DND-41 (cell line): ENCODE measurements around the gene ISCU.

Experiments
- ATAC-seq: fragments of 200-7000 bp; cut with Tn5 transposase; 3 replicates; pipeline ENCODE4 v1.9.1; 2021; ENCODE audit warnings: low read depth; ENCODE audit not compliant: insufficient read depth
- DNase-seq: peaks from one replicate; pipeline ENCODE4 v3.0.0-alpha.2; 2020
- H2AFZ ChIP-seq: 2 replicates; pipeline ENCODE4 v1.6.0; 2012; ENCODE audit warnings: low read depth, low read length
- H3K27ac ChIP-seq: 2 replicates; pipeline ENCODE4 v1.5.1; 2012; ENCODE audit warnings: low read length, inconsistent platforms
- H3K27me3 ChIP-seq: fragments of 200-600 bp; sonication (generic); 2 replicates; pipeline ENCODE4 v1.6.0; 2012; ENCODE audit warnings: low read length, mild to moderate bottlenecking, inconsistent platforms; ENCODE audit not compliant: insufficient read depth, poor library complexity
- H3K36me3 ChIP-seq: 2 replicates; pipeline ENCODE4 v1.5.1; 2012; ENCODE audit warnings: low read length, inconsistent platforms; ENCODE audit not compliant: insufficient read depth
- H3K4me1 ChIP-seq: 2 replicates; pipeline ENCODE4 v1.5.1; 2012; ENCODE audit warnings: mild to moderate bottlenecking, low read length; ENCODE audit not compliant: insufficient read depth
- H3K4me2 ChIP-seq: 2 replicates; pipeline ENCODE4 v1.6.0; 2012; ENCODE audit warnings: mild to moderate bottlenecking, moderate library complexity, low read length, inconsistent platforms; ENCODE audit not compliant: insufficient read depth
- H3K4me3 ChIP-seq, 2 experiments: fragments of 200-600 bp in 1 of 2; shearing (Covaris generic) in 1 of 2; 2 replicates each; pipeline ENCODE4 v1.5.1; 2012 to 2016; ENCODE audit warnings: inconsistent platforms in 2 of 2, low read length in 2 of 2, mild to moderate bottlenecking in 2 of 2, low read depth in 1 of 2, moderate library complexity in 1 of 2
- H3K79me2 ChIP-seq: 2 replicates; pipeline ENCODE4 v1.6.0; 2012; ENCODE audit warnings: low read length, inconsistent platforms; ENCODE audit not compliant: insufficient read depth
- H3K9ac ChIP-seq: 2 replicates; pipeline ENCODE4 v1.6.0; 2012; ENCODE audit warnings: low read depth, mild to moderate bottlenecking, inconsistent platforms, low read length, moderate library complexity
- H3K9me3 ChIP-seq: 2 replicates; pipeline ENCODE4 v1.5.1; 2012; ENCODE audit warnings: low read length, moderate library complexity, mild to moderate bottlenecking, inconsistent platforms; ENCODE audit not compliant: insufficient read depth, severe bottlenecking
- H4K20me1 ChIP-seq: 2 replicates; pipeline ENCODE4 v1.6.0; 2012; ENCODE audit warnings: low read length; ENCODE audit not compliant: insufficient read depth
- EZH2 ChIP-seq: IDR thresholded peaks from 3 replicates; pipeline ENCODE4 v1.6.1; 2012; ENCODE audit warnings: borderline replicate concordance, low read depth, mild to moderate bottlenecking, moderate library complexity, low read length, inconsistent platforms; ENCODE audit not compliant: severe bottlenecking
- TF ChIP-seq, protein P1 (sequence below): IDR thresholded peaks from 2 replicates; pipeline ENCODE4 v1.5.1; 2012; ENCODE audit warnings: borderline replicate concordance, low read length, moderate library complexity, mild to moderate bottlenecking; ENCODE audit not compliant: poor library complexity, severe bottlenecking; ENCODE audit errors: extremely low read depth

Gene ISCU

GRCh38 chr12:108594323-108594903, 32.0 kb downstream of the ISCU start:
- no peak overlapping the region for H3K4me3 ChIP-seq
- H3K27me3 ChIP-seq: no peaks in the 10 kb centered on the region
- no peak for DNase-seq
- no peak overlapping the region for H3K27ac ChIP-seq
- H3K9ac ChIP-seq: no peak overlapping the region
- no peaks in the 10 kb centered on the region for H3K4me1 ChIP-seq
- no peak overlapping the region for H3K4me2 ChIP-seq
- TF ChIP-seq, protein P1, sequence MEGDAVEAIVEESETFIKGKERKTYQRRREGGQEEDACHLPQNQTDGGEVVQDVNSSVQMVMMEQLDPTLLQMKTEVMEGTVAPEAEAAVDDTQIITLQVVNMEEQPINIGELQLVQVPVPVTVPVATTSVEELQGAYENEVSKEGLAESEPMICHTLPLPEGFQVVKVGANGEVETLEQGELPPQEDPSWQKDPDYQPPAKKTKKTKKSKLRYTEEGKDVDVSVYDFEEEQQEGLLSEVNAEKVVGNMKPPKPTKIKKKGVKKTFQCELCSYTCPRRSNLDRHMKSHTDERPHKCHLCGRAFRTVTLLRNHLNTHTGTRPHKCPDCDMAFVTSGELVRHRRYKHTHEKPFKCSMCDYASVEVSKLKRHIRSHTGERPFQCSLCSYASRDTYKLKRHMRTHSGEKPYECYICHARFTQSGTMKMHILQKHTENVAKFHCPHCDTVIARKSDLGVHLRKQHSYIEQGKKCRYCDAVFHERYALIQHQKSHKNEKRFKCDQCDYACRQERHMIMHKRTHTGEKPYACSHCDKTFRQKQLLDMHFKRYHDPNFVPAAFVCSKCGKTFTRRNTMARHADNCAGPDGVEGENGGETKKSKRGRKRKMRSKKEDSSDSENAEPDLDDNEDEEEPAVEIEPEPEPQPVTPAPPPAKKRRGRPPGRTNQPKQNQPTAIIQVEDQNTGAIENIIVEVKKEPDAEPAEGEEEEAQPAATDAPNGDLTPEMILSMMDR: no peak
- no peak for TF ChIP-seq EZH2
- no peaks in the 10 kb centered on the region for H3K9me3 ChIP-seq
- no peak for ATAC-seq
- H2AFZ ChIP-seq: no peak overlapping the region
- no peaks in the 10 kb centered on the region for H4K20me1 ChIP-seq
- H3K79me2 ChIP-seq: no peaks in the 10 kb centered on the region
- H3K36me3 ChIP-seq: no peaks in the 10 kb centered on the region

DNA sequence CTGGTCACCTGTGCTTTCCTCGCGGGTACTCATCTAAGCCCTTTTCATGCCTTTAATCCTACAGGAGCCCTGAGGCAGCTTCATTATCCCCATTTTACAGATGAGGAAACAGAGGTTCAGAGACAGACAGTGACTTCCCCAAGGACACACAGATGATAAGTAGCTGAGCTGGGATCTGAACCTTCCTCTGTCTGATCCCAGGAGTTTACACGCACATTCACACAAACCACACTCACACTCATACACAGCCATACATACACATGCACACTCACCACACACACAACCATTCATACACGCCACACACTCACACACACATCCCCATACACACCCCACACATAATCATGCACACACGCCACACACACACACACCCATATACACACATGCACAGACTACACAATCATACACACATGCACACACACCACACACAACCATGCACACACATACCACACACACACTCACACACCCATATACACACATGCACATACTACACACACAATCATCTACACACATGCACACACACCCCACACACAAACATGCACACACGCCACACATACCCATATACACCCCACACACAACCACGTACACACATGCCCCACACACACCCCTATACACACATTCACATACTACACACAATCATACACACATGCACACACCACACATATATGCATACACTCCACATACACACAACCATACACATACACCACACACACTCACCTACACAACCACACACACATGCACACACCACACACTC, 32.7 kb downstream of the ISCU start:
- DNase-seq: no peak
- Histone ChIP-seq H2AFZ (no peak overlapping the region), H3K4me1 (no peaks in the 10 kb centered on the region), H3K79me2 (no peaks in the 10 kb centered on the region), H3K4me2 (no peak overlapping the region), H3K27me3 (no peaks in the 10 kb centered on the region), H3K36me3 (no peaks in the 10 kb centered on the region), H3K9me3 (no peaks in the 10 kb centered on the region), H3K27ac (no peak overlapping the region), H3K9ac (no peak overlapping the region), H4K20me1 (no peaks in the 10 kb centered on the region), H3K4me3 (no peak overlapping the region)
- TF ChIP-seq EZH2: no peak
- TF ChIP-seq, protein P1: no peak
- ATAC-seq: no peak

DNA sequence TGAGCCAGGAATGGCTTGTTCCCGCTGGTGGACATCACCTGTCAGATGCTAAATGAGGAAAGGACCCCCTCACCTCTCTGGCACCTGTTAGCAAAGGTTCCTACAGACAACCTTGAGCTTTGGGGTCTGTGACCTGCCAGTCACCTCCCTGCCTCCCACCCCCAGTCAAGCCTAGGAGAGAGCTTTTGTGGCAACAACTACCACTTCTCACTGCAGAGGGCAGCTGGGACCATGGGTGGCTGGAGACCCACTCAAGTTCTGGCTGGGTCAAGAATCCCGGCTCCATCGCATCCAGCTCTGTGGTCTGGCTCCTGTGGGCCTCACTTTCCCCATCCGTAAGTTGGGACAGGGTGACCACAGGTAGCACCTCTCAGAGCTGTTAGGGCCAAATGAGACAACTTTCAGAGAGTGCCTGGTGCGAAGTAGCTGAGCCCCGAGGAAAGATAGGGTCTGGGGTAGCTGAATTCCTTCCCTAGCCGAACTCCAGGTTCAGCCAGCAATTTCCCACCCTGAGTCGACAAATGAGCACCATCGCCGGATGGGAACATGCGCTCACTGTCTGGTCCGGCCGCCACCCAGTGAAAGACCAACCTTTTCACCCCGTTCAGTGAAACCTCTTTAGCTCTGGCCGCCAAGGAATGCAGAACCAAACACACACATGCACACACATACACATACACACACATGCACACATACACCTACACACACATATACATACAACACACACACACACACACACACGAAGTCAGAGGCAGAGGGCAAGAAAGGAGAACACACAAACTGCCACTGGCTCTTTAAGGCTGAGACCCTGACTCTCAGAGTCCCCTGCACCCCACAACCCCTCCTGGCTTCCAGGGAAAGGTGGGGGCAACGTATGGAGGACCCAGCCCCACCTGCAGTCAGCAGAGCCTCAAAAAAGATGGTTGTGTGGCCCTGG, 33.6 kb downstream of the ISCU start:
- TF ChIP-seq, protein P1: no peak
- TF ChIP-seq EZH2: no peak

More for the DNA sequence above, 33.6 kb downstream of the ISCU start:
- no peaks in the 10 kb centered on the region for H3K79me2 ChIP-seq
- H4K20me1 ChIP-seq: no peaks in the 10 kb centered on the region
- no peaks in the 10 kb centered on the region for H3K36me3 ChIP-seq
- no peak overlapping the region for H3K4me3 ChIP-seq
- no peak overlapping the region for H3K4me2 ChIP-seq
- no peaks in the 10 kb centered on the region for H3K4me1 ChIP-seq
- ATAC-seq (no peak), DNase-seq (no peak)
- no peak overlapping the region for H3K9ac ChIP-seq
- H3K27ac ChIP-seq: no peak overlapping the region
- H3K9me3 ChIP-seq: no peaks in the 10 kb centered on the region
- H2AFZ ChIP-seq: no peak overlapping the region
- H3K27me3 ChIP-seq: no peaks in the 10 kb centered on the region
